ENCODE results near the gene PACC1.

GRCh38 chr1:212415107-212415841 is 588 bp upstream of the PACC1 start:
- TF ChIP-seq CTCF (conservative IDR thresholded peaks at IDR 0.05 in 1 of 2, IDR thresholded peaks at IDR 0.05 in 1 of 2; ENCODE audit: extremely low read depth in 1 of 2, insufficient read depth in 1 of 2, low read depth in 1 of 2, low read length in 2 of 2) (no peak), EZH2 (IDR thresholded peaks at IDR 0.05; ENCODE audit: borderline replicate concordance, low read length) (no peak)
